ENCODE data around the gene KCNMB3. TPM values are rescaled to one million over a fixed set of nuclear protein-coding genes. Genes with fewer than 3 reads are reported as not detected.

The KCNMB3 gene
- total and polyA plus RNA-seq, 2 experiments from 2014 or later: 2.6 to 3.5 TPM

DNA sequence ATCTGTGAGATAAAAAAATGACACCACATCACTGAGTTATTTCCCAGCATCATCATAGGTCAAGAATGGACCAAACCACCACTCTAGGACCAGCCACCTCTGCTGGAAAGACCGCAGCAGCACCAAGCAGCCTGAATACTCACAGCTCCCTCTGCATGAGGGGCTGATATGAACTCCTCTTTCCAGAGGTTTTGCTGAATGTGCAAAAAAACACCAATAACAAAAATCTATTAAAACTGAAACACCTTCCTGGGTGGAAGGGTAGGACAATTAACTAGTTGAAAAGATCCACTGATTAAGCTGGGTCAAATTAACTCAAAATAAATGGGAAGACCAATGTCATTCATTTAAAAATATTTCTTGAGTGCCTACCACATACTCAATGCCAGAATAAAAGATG is 28.9 kb upstream of the KCNMB3 start:
- 91% methylated on average over 1 of the region's 1 CpG for WGBS (ENCODE audit: low lambda C conversion rate, missing lambda C conversion rate)
- no peaks in the 10 kb centered on the region for H3K79me2 ChIP-seq

DNA sequence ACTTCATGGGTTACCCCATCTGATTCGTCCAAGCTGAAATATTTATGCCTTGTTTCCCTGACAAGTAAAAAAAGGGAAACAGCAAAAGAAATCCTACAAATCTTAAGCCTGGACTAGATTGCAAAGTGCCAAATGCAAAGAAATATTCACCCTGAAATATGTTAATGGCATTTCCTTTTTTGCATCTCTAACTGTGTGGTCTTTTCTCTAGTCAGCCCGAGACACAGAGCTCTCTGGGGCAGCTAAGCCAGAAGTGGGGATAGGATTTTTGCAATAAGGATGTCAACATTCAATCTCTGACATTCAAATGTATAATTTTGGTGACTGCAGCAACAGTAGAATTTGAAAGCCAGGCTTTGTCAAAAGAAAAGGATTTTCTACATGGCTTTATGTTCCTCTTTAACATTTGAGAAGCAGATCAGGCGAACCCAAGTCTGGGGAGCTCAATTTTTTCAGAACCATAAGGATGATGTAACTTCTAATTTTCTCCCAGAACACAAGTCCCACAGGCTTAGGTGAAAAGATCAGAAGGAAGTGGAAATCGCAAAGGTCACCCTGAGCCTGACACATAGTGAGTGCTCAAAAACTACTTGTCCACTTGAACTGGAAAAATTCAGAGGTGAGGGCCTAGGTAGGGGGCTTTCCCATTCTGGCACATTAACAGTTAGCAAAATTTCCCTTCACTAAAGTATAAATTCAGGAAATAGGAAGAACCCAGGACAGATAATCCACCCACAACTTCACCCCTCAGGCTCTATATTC is 28.2 kb upstream of the KCNMB3 start:
- Histone ChIP-seq H4K20me1 (ENCODE audit: insufficient read depth, poor library complexity, severe bottlenecking) (no peaks in the 10 kb centered on the region), H3K4me3 (no peak overlapping the region), H3K4me1 (ENCODE audit: insufficient read depth) (no peaks in the 10 kb centered on the region), H3K9me3 (ENCODE audit: low read depth) (no peaks in the 10 kb centered on the region), H3K27ac (no peak overlapping the region), H3K9me2 (replicated peaks; ENCODE audit: insufficient read depth) (no peaks in the 10 kb centered on the region), H2AFZ (no peak overlapping the region), H3K4me2 (no peak overlapping the region), H3K79me2 (no peaks in the 10 kb centered on the region), H3K27me3 (no peaks in the 10 kb centered on the region), H3K36me3 (replicated peaks; ENCODE audit: insufficient read depth, low read depth) (no peaks in the 10 kb centered on the region)
- 74% methylated on average over 4 of the region's 4 CpGs for WGBS (ENCODE audit: low lambda C conversion rate, missing lambda C conversion rate)
- TF ChIP-seq EZH2phosphoT487 (IDR thresholded peaks at IDR 0.05; ENCODE audit: low read depth, severe bottlenecking, unreplicated experiment) (no peak), CTCF (IDR thresholded peaks at IDR 0.05; ENCODE audit: poor library complexity) (no peak), EZH2 (IDR thresholded peaks at IDR 0.05; ENCODE audit: borderline replicate concordance) (no peak)
- no peak for DNase-seq (ENCODE audit: low spot score)

More for the DNA sequence above, 28.9 kb upstream of the KCNMB3 start:
- H3K4me3 ChIP-seq: no peak overlapping the region
- no peaks in the 10 kb centered on the region for H4K20me1 ChIP-seq (ENCODE audit: insufficient read depth, poor library complexity, severe bottlenecking)
- H3K27ac ChIP-seq: no peak overlapping the region
- H3K27me3 ChIP-seq: no peaks in the 10 kb centered on the region
- H2AFZ ChIP-seq: no peak overlapping the region
- H3K9me2 ChIP-seq (replicated peaks; ENCODE audit: insufficient read depth): no peaks in the 10 kb centered on the region
- H3K4me2 ChIP-seq: no peak overlapping the region
- no peaks in the 10 kb centered on the region for H3K4me1 ChIP-seq (ENCODE audit: insufficient read depth)
- TF ChIP-seq CTCF (IDR thresholded peaks at IDR 0.05; ENCODE audit: poor library complexity) (no peak), EZH2phosphoT487 (IDR thresholded peaks at IDR 0.05; ENCODE audit: low read depth, severe bottlenecking, unreplicated experiment) (no peak), EZH2 (IDR thresholded peaks at IDR 0.05; ENCODE audit: borderline replicate concordance) (no peak)
- no peaks in the 10 kb centered on the region for H3K36me3 ChIP-seq (replicated peaks; ENCODE audit: insufficient read depth, low read depth)
- H3K9me3 ChIP-seq (ENCODE audit: low read depth): no peaks in the 10 kb centered on the region
- no peak for DNase-seq (ENCODE audit: low spot score)

- H3K9me2 ChIP-seq (replicated peaks; ENCODE audit: insufficient read depth): no peaks in the 10 kb centered on the region
- H3K4me3 ChIP-seq: no peak overlapping the region
- H3K79me2 ChIP-seq: no peaks in the 10 kb centered on the region
- 92% methylated on average over 1 of the region's 1 CpG for WGBS (ENCODE audit: low lambda C conversion rate, missing lambda C conversion rate)
- H4K20me1 ChIP-seq (ENCODE audit: insufficient read depth, poor library complexity, severe bottlenecking): no peaks in the 10 kb centered on the region
- TF ChIP-seq CTCF (IDR thresholded peaks at IDR 0.05; ENCODE audit: poor library complexity): no peak
- no peak for TF ChIP-seq EZH2phosphoT487 (IDR thresholded peaks at IDR 0.05; ENCODE audit: low read depth, severe bottlenecking, unreplicated experiment)
- TF ChIP-seq EZH2 (IDR thresholded peaks at IDR 0.05; ENCODE audit: borderline replicate concordance): no peak
- no peaks in the 10 kb centered on the region for H3K9me3 ChIP-seq (ENCODE audit: low read depth)
- H3K36me3 ChIP-seq (replicated peaks; ENCODE audit: insufficient read depth, low read depth): no peaks in the 10 kb centered on the region
- H2AFZ ChIP-seq: no peak overlapping the region
- no peak overlapping the region for H3K4me2 ChIP-seq
- DNase-seq (ENCODE audit: low spot score): no peak
- no peak overlapping the region for H3K27ac ChIP-seq
- no peaks in the 10 kb centered on the region for H3K4me1 ChIP-seq (ENCODE audit: insufficient read depth)
- H3K27me3 ChIP-seq: no peaks in the 10 kb centered on the region
These were observed 27.2 kb upstream of the KCNMB3 start for GRCh38 chr3:179278151-179278550.

Data from hepatocyte (in vitro differentiated cells).